Uterus (tissue), 4 donors: Measurements from ENCODE around the gene ZMAT2. TPM values are rescaled to one million over a fixed set of nuclear protein-coding genes. Genes with fewer than 3 reads are reported as not detected.

ENCODE experiments used
- DNase-seq, 2 donors: peaks; one replicate each; pipeline ENCODE4 v3.0.0-alpha.2; 2019 to 2020
- H3K27ac ChIP-seq, 2 donors: fragments of 200-600 bp; sonication (generic); 1 replicate in 1 of 2; 2 replicates in 1 of 2; pipeline ENCODE4 v1.5.1; 2016 to 2018
- H3K27me3 ChIP-seq, 2 donors: fragments of 200-600 bp; sonication (generic); one replicate each; pipeline ENCODE4 v1.5.1; 2018 to 2019; ENCODE audit warnings: control low read depth in 1 of 2
- H3K36me3 ChIP-seq, 2 donors: fragments of 200-600 bp; sonication (generic); one replicate each; pipeline ENCODE4 v1.5.1; 2019; ENCODE audit warnings: control low read depth in 1 of 2
- H3K4me1 ChIP-seq, 2 donors: fragments of 200-600 bp; sonication (generic); one replicate each; pipeline ENCODE4 v1.5.1; 2018 to 2019; ENCODE audit warnings: control low read depth in 1 of 2
- H3K4me3 ChIP-seq, 2 donors: fragments of 200-600 bp; sonication (generic); 1 replicate in 1 of 2; 2 replicates in 1 of 2; pipeline ENCODE4 v1.5.1; 2018 to 2019; ENCODE audit warnings: mild to moderate bottlenecking in 1 of 2
- H3K9me3 ChIP-seq, 2 donors: fragments of 200-600 bp; sonication (generic); one replicate each; pipeline ENCODE4 v1.5.1; 2019; ENCODE audit warnings: control low read depth in 1 of 2
- POLR2A ChIP-seq, 2 donors: fragments of 450-650 bp; IDR thresholded peaks; one replicate each; pipeline ENCODE4 v1.6.1; 2016; ENCODE audit warnings: antibody characterized with exemption in 2 of 2, mild to moderate bottlenecking in 1 of 2, moderate library complexity in 1 of 2
- intact Hi-C: fragments of 100-400 bp; cut with DNase I; formaldehyde crosslinking; loops from one replicate; pipeline ENCODE4 v1.15.1; 2023; ENCODE audit warnings: low total_unique reads
- total RNA-seq, 4 donors: library from RNA; depleted of rRNA in 3 of 4; stranded (reverse); fragments of >200 nt in 3 of 4; gene quantifications; one replicate each; pipeline versions ENCODE4 v1.1.0 to v1.2.4, GENCODE V29; 2014 to 2023
- TF ChIP-seq, protein P1 (sequence below), 4 experiments: fragments of 200-600 bp in 2 of 4; fragments of 450-650 bp in 2 of 4; sonication (generic) in 2 of 4; IDR thresholded peaks; one replicate each; pipeline ENCODE4 v1.5.1; 2016 to 2019; ENCODE audit warnings: antibody characterized with exemption in 4 of 4, mild to moderate bottlenecking in 2 of 4, moderate library complexity in 1 of 4
- donor health status: DM: yes; HTN: yes; CAD: no.

ZMAT2 gene
- total RNA-seq, 4 donors from 2014 or later, result 18.2 to 41.9 (median 30.4) TPM

DNA sequence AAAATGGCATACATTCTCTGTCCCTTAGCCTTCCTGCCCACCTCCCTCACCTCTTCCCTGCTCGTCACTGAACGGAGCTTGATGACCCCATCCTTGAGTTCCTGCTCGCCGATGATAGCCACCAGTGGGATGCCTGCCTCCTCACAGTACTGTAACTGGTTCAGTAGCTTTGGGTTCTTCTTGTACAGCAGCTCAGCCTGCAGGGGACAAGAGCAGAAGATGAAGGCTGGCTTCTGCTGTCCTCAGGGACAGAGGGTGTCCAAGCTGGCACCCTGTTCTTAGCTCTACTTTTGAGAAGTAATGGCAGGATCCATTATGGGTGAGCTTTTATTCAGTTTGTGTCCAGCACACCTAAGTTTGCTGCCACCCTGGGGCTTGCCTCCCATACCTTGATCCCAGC lies 25.6 kb upstream of the ZMAT2 start:
- H3K27ac ChIP-seq, result no peak overlapping the region
- H3K4me1 ChIP-seq, result no peaks in the 10 kb centered on the region
- intact Hi-C loops, result no loop called here

DNA sequence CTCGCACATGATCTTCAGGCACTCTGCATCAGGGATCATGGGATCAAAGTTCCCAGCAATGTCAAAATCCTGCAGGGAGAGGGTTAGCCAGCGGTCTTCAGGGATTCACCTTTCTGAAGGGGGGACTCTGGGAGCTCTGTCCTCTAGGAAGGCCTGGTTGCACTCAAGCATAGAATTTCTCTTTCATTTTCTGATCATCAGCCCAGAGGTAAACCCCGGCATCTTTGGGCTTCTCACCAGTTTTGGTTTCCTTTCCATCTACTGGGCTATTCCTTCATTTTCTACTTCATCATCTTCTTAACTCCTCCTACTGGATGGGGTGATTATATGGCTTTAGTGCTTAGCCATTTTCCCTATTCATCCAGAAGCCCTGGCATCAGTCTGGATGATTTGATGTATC lies 22.3 kb upstream of the ZMAT2 start:
- H3K36me3 ChIP-seq, result no peaks in the 10 kb centered on the region
- no peaks in the 10 kb centered on the region for H3K9me3 ChIP-seq
- no peak overlapping the region for H3K27ac ChIP-seq
- DNase-seq, result no peak
- no peaks in the 10 kb centered on the region for H3K4me1 ChIP-seq
- no peak overlapping the region for H3K4me3 ChIP-seq
- intact Hi-C loops, result no loop called here
- TF ChIP-seq, protein P1, sequence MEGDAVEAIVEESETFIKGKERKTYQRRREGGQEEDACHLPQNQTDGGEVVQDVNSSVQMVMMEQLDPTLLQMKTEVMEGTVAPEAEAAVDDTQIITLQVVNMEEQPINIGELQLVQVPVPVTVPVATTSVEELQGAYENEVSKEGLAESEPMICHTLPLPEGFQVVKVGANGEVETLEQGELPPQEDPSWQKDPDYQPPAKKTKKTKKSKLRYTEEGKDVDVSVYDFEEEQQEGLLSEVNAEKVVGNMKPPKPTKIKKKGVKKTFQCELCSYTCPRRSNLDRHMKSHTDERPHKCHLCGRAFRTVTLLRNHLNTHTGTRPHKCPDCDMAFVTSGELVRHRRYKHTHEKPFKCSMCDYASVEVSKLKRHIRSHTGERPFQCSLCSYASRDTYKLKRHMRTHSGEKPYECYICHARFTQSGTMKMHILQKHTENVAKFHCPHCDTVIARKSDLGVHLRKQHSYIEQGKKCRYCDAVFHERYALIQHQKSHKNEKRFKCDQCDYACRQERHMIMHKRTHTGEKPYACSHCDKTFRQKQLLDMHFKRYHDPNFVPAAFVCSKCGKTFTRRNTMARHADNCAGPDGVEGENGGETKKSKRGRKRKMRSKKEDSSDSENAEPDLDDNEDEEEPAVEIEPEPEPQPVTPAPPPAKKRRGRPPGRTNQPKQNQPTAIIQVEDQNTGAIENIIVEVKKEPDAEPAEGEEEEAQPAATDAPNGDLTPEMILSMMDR (IDR thresholded peaks at IDR 0.05), result no peak
- no peak for TF ChIP-seq POLR2A (IDR thresholded peaks at IDR 0.05)
- H3K27me3 ChIP-seq, result no peaks in the 10 kb centered on the region

More for the DNA sequence above, 25.6 kb upstream of the ZMAT2 start:
- Histone ChIP-seq H3K9me3 (no peaks in the 10 kb centered on the region), H3K36me3 (no peaks in the 10 kb centered on the region), H3K4me3 (no peak overlapping the region), H3K27me3 (no peaks in the 10 kb centered on the region)
- DNase-seq, result no peak
- no peak for TF ChIP-seq POLR2A (IDR thresholded peaks at IDR 0.05)
- TF ChIP-seq, protein P1 (IDR thresholded peaks at IDR 0.05), result no peak

DNA sequence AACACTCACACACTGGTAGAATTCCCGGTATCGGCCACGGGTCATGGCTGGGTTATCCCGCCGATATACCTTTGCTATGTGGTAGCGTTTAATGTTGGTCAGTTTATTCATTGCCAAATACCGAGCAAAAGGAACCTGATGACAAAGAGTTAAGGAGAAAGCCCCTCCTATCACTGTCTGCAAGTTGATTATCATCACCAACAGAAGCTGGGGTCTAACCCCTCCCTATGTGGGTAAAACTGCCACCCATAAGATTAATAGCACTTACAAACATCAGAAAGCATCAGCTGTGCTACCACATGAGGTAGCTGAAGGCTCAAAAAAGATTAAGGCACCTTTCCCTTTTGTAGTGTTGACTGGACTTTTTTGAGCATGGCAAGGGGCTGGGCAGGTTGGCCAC lies 21.3 kb upstream of the ZMAT2 start:
- intact Hi-C loops, result no loop called here
- TF ChIP-seq, protein P1 (IDR thresholded peaks at IDR 0.05), result no peak
- TF ChIP-seq POLR2A (IDR thresholded peaks at IDR 0.05), result no peak
- H3K36me3 ChIP-seq, result no peaks in the 10 kb centered on the region
- H3K27ac ChIP-seq, result no peak overlapping the region
- H3K27me3 ChIP-seq, result no peaks in the 10 kb centered on the region
- H3K9me3 ChIP-seq, result no peaks in the 10 kb centered on the region
- no peak for DNase-seq
- no peaks in the 10 kb centered on the region for H3K4me1 ChIP-seq
- no peak overlapping the region for H3K4me3 ChIP-seq

DNA sequence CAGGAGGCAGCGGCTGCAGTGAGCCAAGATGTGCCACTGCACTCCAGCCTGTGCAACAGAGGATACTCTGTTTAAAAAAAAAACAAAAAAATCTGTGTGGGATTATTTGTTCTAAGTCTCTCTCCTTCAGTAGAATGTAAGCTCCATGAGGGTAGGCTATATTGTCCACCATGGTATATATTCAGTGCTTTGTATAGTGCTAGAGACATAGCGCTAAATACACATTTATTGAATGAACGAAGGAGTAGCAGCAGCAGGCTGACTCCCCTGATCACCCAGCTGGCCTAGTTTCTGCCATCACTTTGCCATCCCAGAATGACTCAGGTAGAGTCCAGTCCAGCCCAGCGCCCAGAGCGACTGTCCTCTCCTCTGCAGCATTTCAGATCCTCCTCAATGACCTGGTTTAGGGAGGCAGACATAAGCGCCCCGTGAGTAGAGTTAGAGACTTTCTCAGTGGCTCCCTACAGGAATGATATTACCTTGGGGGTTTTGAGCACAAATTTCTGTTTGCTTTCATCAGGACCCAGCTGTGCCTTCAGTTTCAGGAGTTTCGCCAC lies 9.8 kb upstream of the ZMAT2 start:
- Histone ChIP-seq H3K4me3 (peak overlapping the region; percentile 88 to 98), H3K36me3 (no peaks in the 10 kb centered on the region), H3K27me3 (no peaks in the 10 kb centered on the region), H3K9me3 (no peaks in the 10 kb centered on the region), H3K27ac (peak overlapping the region; percentile 73 to 84), H3K4me1 (peaks cover 4 to 13% of the 10 kb centered on the region in 2 donors)
- DNase-seq, result no peak
- no peak for TF ChIP-seq POLR2A (IDR thresholded peaks at IDR 0.05)
- TF ChIP-seq, protein P1 (IDR thresholded peaks at IDR 0.05), result no peak
- intact Hi-C loops, result no loop called here

DNA sequence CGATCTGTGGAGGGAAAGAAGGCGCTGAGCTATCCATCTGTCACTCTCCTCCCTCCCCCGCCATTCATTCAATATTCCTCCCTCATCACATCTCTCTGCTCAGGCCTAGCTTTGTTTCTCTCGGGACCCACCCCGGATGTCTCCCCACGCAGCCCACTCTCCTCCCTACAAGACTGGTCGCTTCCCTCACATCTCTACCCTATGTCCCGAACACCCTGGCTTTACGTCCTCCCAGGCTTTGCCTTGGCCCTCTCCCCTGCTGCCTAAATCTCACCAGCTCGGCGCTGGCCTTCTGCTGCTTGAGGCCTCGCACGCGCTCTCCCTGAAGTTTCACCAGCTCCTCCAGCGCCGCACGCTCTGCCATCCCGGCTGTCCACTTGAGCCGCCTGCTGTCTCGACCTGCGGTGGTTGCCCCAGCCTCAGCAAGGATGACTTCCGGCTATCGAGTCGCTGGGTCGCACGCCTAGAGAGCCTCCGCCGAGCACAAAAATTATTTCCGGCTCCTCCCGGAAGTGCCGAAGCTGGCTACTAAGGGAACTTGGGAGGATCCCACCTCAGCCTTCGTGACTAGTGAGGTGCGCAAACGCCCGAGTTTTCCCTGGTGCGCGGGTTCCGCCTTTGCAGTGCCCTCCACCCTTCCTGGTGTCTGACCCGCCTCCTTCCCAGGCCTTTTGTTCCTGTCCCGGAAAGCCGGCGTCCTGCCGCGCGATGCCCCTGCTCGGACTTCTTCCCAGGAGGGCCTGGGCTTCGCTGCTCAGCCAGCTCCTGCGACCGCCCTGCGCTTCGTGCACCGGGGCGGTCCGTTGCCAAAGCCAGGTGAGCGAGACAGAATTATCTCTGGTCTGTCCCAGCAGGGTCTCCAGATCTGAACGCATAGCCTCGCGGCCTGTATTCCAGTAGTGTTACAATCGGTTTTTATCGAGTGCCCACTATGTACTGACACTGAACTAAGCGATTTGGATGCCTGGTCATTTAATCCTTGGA lies 9.0 kb upstream of the ZMAT2 start, which contains the start of the genes HARS1 and HARS2:
TSS of gene HARS1 (minus strand) at position 430 of the 984 bp plus-strand sequence. CDS start at position 364, 66 bp downstream.
TSS of gene HARS2 (plus strand) at position 515 of the 984 bp plus-strand sequence. CDS start at position 709, 194 bp downstream.
- intact Hi-C loops, result no loop called here
- peaks cover 4 to 13% of the 10 kb centered on the region in 2 donors for H3K4me1 ChIP-seq
- peak within 1 kb of the TSS; percentile 88 to 98 for H3K4me3 ChIP-seq
- no peaks in the 10 kb centered on the region for H3K36me3 ChIP-seq
- peak; percentile 84 to 88 for DNase-seq
- H3K27me3 ChIP-seq, result no peaks in the 10 kb centered on the region
- TF ChIP-seq POLR2A (IDR thresholded peaks at IDR 0.05), result peak; percentile 29 to 52
- TF ChIP-seq, protein P1 (IDR thresholded peaks at IDR 0.05), result no peak
- H3K27ac ChIP-seq, result peak within 1 kb of the TSS; percentile 73 to 84
- H3K9me3 ChIP-seq, result no peaks in the 10 kb centered on the region
